H9 (cell line): ENCODE measurements around the gene MAGEA2B. TPM values are rescaled to one million over a fixed set of nuclear protein-coding genes. Genes with fewer than 3 reads are reported as not detected.
"Not testable (repeated sequence)": the region's sequence is repeated elsewhere in the genome, so short reads cannot be mapped to it uniquely, and the experiment has no call there.

ENCODE experiments used
- DNase-seq: peaks from one replicate; pipeline ENCODE4 v3.0.0-alpha.2; 2017
- H2AFZ ChIP-seq: one replicate; pipeline ENCODE4 v1.6.1; 2013; ENCODE audit warnings: mild to moderate bottlenecking, low read length, control low read depth, moderate library complexity
- H2AK5ac ChIP-seq: 2 replicates; pipeline ENCODE4 v1.6.1; 2013; ENCODE audit warnings: low read length, control low read depth, mixed read lengths; ENCODE audit not compliant: insufficient read length
- H2BK120ac ChIP-seq: one replicate; pipeline ENCODE4 v1.6.1; 2013; ENCODE audit warnings: low read depth, mild to moderate bottlenecking, low read length, control low read depth, inconsistent platforms; ENCODE audit not compliant: poor library complexity, severe bottlenecking
- H2BK12ac ChIP-seq: 2 replicates; pipeline ENCODE4 v1.6.1; 2013; ENCODE audit warnings: low read length, control low read depth, mixed read lengths, low read depth; ENCODE audit not compliant: insufficient read length
- H2BK15ac ChIP-seq: 2 replicates; pipeline ENCODE4 v1.6.1; 2013; ENCODE audit warnings: low read depth, low read length, control low read depth
- H2BK20ac ChIP-seq: one replicate; pipeline ENCODE4 v1.6.1; 2013; ENCODE audit warnings: low read depth, mild to moderate bottlenecking, low read length, control low read depth, inconsistent platforms; ENCODE audit not compliant: poor library complexity, severe bottlenecking
- H2BK5ac ChIP-seq: 2 replicates; pipeline ENCODE4 v1.6.1; 2013; ENCODE audit warnings: low read length, control low read depth, mixed read lengths; ENCODE audit not compliant: insufficient read length
- H3K14ac ChIP-seq: 2 replicates; pipeline ENCODE4 v1.6.1; 2013; ENCODE audit warnings: low read length, control low read depth; ENCODE audit not compliant: insufficient read depth
- H3K18ac ChIP-seq: 2 replicates; pipeline ENCODE4 v1.6.1; 2013; ENCODE audit warnings: low read depth, mild to moderate bottlenecking, mixed read lengths, low read length, control low read depth; ENCODE audit not compliant: insufficient read length
- H3K23ac ChIP-seq: 2 replicates; pipeline ENCODE4 v1.6.1; 2013; ENCODE audit warnings: low read length, control low read depth, mixed read lengths, low read depth; ENCODE audit not compliant: insufficient read length
- H3K23me2 ChIP-seq: 2 replicates; pipeline ENCODE4 v1.6.1; 2013; ENCODE audit warnings: low read depth, mild to moderate bottlenecking, mixed read lengths, low read length, control low read depth; ENCODE audit not compliant: insufficient read length, poor library complexity, severe bottlenecking
- H3K27ac ChIP-seq: 2 replicates; pipeline ENCODE4 v1.5.1; 2013; ENCODE audit warnings: low read length, control low read depth, mixed read lengths, low read depth; ENCODE audit not compliant: insufficient read length
- H3K27me3 ChIP-seq: 2 replicates; pipeline ENCODE4 v1.6.1; 2013; ENCODE audit warnings: low read length, control low read depth, inconsistent platforms; ENCODE audit not compliant: insufficient read depth
- H3K4ac ChIP-seq: 2 replicates; pipeline ENCODE4 v1.6.1; 2013; ENCODE audit warnings: low read depth, mild to moderate bottlenecking, control low read depth, inconsistent platforms, low read length, moderate library complexity
- H3K4me1 ChIP-seq: 2 replicates; pipeline ENCODE4 v1.6.1; 2013; ENCODE audit warnings: low read length, control low read depth, inconsistent platforms; ENCODE audit not compliant: insufficient read depth
- H3K4me2 ChIP-seq: 2 replicates; pipeline ENCODE4 v1.6.1; 2013; ENCODE audit warnings: low read length, control low read depth, mixed read lengths; ENCODE audit not compliant: insufficient read length, insufficient read depth
- H3K56ac ChIP-seq: 2 replicates; pipeline ENCODE4 v1.6.1; 2013; ENCODE audit warnings: low read depth, mild to moderate bottlenecking, mixed read lengths, low read length, control low read depth; ENCODE audit not compliant: insufficient read length
- H3K79me1 ChIP-seq: 2 replicates; pipeline ENCODE4 v1.6.1; 2013; ENCODE audit warnings: low read depth, mild to moderate bottlenecking, moderate library complexity, low read length, control low read depth, inconsistent platforms; ENCODE audit not compliant: insufficient read depth, poor library complexity, severe bottlenecking
- H3K79me2 ChIP-seq: 2 replicates; pipeline ENCODE4 v1.6.1; 2013; ENCODE audit warnings: low read length, control low read depth, inconsistent platforms; ENCODE audit not compliant: insufficient read depth
- H3K9ac ChIP-seq: 2 replicates; pipeline ENCODE4 v1.6.1; 2013; ENCODE audit warnings: low read length, control low read depth, mixed read lengths; ENCODE audit not compliant: insufficient read length; ENCODE audit errors: extremely low read depth
- H3K9me3 ChIP-seq: one replicate; pipeline ENCODE4 v1.6.1; 2013; ENCODE audit warnings: low read depth, low read length, inconsistent platforms; ENCODE audit not compliant: control insufficient read depth
- H3T11ph ChIP-seq: one replicate; pipeline ENCODE4 v1.6.1; 2013; ENCODE audit warnings: mild to moderate bottlenecking, low read length, control low read depth, inconsistent platforms
- H4K20me1 ChIP-seq: one replicate; pipeline ENCODE4 v1.6.1; 2013; ENCODE audit not compliant: control insufficient read depth, insufficient read length, insufficient read depth
- H4K5ac ChIP-seq: 2 replicates; pipeline ENCODE4 v1.6.1; 2013; ENCODE audit warnings: low read depth, mild to moderate bottlenecking, mixed read lengths, low read length, control low read depth; ENCODE audit not compliant: insufficient read length
- H4K8ac ChIP-seq: replicated peaks from 2 replicates; pipeline ENCODE4 v1.6.1; 2013; ENCODE audit warnings: low read length, control low read depth, mixed read lengths, low read depth; ENCODE audit not compliant: insufficient read length
- H4K91ac ChIP-seq: 2 replicates; pipeline ENCODE4 v1.6.1; 2013; ENCODE audit warnings: low read depth, mild to moderate bottlenecking, moderate library complexity, mixed read lengths, low read length, control low read depth; ENCODE audit not compliant: insufficient read length
- H3K27ac Mint-ChIP-seq, 3 experiments: 2 replicates in 2 of 3; 3 replicates in 1 of 3; pipeline ENCODE4 v1.8.0; 2020 to 2021; ENCODE audit warnings: mixed read lengths in 3 of 3, mild to moderate bottlenecking in 1 of 3, moderate library complexity in 1 of 3
- H3K27me3 Mint-ChIP-seq: 2 replicates; pipeline ENCODE4 v1.8.0; 2021; ENCODE audit warnings: low read depth, mild to moderate bottlenecking, moderate library complexity, mixed read lengths
- H3K36me3 Mint-ChIP-seq, 3 experiments: 2 replicates in 2 of 3; 3 replicates in 1 of 3; pipeline ENCODE4 v1.8.0; 2020 to 2021; ENCODE audit warnings: low read depth in 3 of 3, mixed read lengths in 3 of 3; ENCODE audit not compliant: insufficient read depth in 1 of 3
- H3K4me1 Mint-ChIP-seq, 2 experiments: 2 replicates each; pipeline ENCODE4 v1.8.0; 2020; ENCODE audit warnings: mixed read lengths in 2 of 2
- H3K4me3 Mint-ChIP-seq, 2 experiments: 2 replicates in 1 of 2; 3 replicates in 1 of 2; pipeline ENCODE4 v1.8.0; 2020 to 2021; ENCODE audit warnings: mild to moderate bottlenecking in 2 of 2, mixed read lengths in 2 of 2, moderate library complexity in 1 of 2
- H3K9me3 Mint-ChIP-seq, 2 experiments: 2 replicates in 1 of 2; 3 replicates in 1 of 2; pipeline ENCODE4 v1.8.0; 2020; ENCODE audit warnings: mild to moderate bottlenecking in 2 of 2, mixed read lengths in 2 of 2, moderate library complexity in 1 of 2
- WGBS: extraction: QIAGEN DNeasy Blood & Tissue Kit; methylation state at CpG from one replicate; pipeline ENCODE4 v1.1.7; 2013; ENCODE audit warnings: missing lambda C conversion rate, low lambda C conversion rate, mixed read lengths; ENCODE audit not compliant: insufficient read length; ENCODE audit errors: extremely low coverage; 5-methylcytosine and 5-hydroxymethylcytosine counted together
- total RNA-seq: library from RNA; stranded (reverse); gene quantifications from 2 replicates; pipeline ENCODE4 v1.2.1, GENCODE V29; 2021

The MAGEA2B gene
- total RNA-seq, 1 experiment from 2014 or later: not detected

- H2BK12ac ChIP-seq, H4K5ac ChIP-seq, H3K23ac ChIP-seq, H3K27ac Mint-ChIP-seq, H3K4me1 Mint-ChIP-seq, H4K91ac ChIP-seq, H3K9ac ChIP-seq, H3K4me1 ChIP-seq, H3K36me3 Mint-ChIP-seq, H3K56ac ChIP-seq, H4K8ac ChIP-seq, H2AK5ac ChIP-seq, H3K79me2 ChIP-seq, H3K9me3 ChIP-seq, H2AFZ ChIP-seq, H3K4ac ChIP-seq, H3K14ac ChIP-seq, H3K27me3 ChIP-seq, H2BK15ac ChIP-seq, H3K79me1 ChIP-seq, DNase-seq, H4K20me1 ChIP-seq, H3T11ph ChIP-seq, H2BK20ac ChIP-seq, H3K4me2 ChIP-seq, H3K23me2 ChIP-seq, H3K18ac ChIP-seq, H2BK120ac ChIP-seq, H2BK5ac ChIP-seq, H3K4me3 Mint-ChIP-seq, H3K27ac ChIP-seq: not testable (repeated sequence)
- H3K9me3 Mint-ChIP-seq: peaks cover 22 to 23% of the 10 kb centered on the region in 2 experiments
- peaks cover 20% of the 10 kb centered on the region for H3K27me3 Mint-ChIP-seq
- WGBS: no CpG with 5 or more reads among the region's 3 CpGs
Measured at GRCh38 chrX:152681012-152681411, 33.4 kb upstream of the MAGEA2B start.

- H2AFZ ChIP-seq, H2BK5ac ChIP-seq, H3K4me1 Mint-ChIP-seq, H3K56ac ChIP-seq, H4K91ac ChIP-seq, H3K79me2 ChIP-seq, H3K4ac ChIP-seq, H2BK12ac ChIP-seq, H3K4me2 ChIP-seq, H3K18ac ChIP-seq, H3K36me3 Mint-ChIP-seq, H2AK5ac ChIP-seq, DNase-seq, H3T11ph ChIP-seq, H3K79me1 ChIP-seq, H4K8ac ChIP-seq, H2BK15ac ChIP-seq, H3K23ac ChIP-seq, H3K4me1 ChIP-seq, H3K23me2 ChIP-seq, H3K9ac ChIP-seq, H3K27ac Mint-ChIP-seq, H3K27ac ChIP-seq, H3K9me3 ChIP-seq, H2BK120ac ChIP-seq, H2BK20ac ChIP-seq, H3K27me3 Mint-ChIP-seq, H4K5ac ChIP-seq, H3K4me3 Mint-ChIP-seq, H3K27me3 ChIP-seq, H3K14ac ChIP-seq, H4K20me1 ChIP-seq: not testable (repeated sequence)
- peaks cover 10 to 13% of the 10 kb centered on the region in 2 experiments; a peak in 4 of 5 replicates for H3K9me3 Mint-ChIP-seq
- WGBS: no CpG with 5 or more reads among the region's 34 CpGs
Measured at GRCh38 chrX:152697952-152698931, 16.2 kb upstream of the MAGEA2B start, which contains the start of gene MAGEA3. Gene MAGEA3, plus strand, starts transcription at chrX:152698794. Its CDS starts 2,039 bp downstream, at chrX:152700833.
